GM12878 (cell line): Measurements from ENCODE around the gene USP36. TPM values are rescaled to one million over a fixed set of nuclear protein-coding genes. Genes with fewer than 3 reads are reported as not detected.

ENCODE experiments used
- ATAC-seq: fragments of 200-7000 bp; cut with Tn5 transposase; 3 replicates; pipeline ENCODE4 v1.9.1; 2020; ENCODE audit warnings: mild to moderate bottlenecking, moderate library complexity
- BruUV-seq: library from RNA; stranded (reverse); fragments of 400-500 nt; replicated peaks from 2 replicates; lab custom pipeline; 2021; lab: Mats Ljungman, UMichigan
- CTCF ChIA-PET: fragments of 300-600 bp; sonication (Branson Sonifier 250); formaldehyde crosslinking; extraction: SDS; loops from one replicate; lab custom pipeline; 2021; ENCODE audit warnings: inconsistent platforms; lab: Yijun Ruan, JAX
- POLR2A ChIA-PET: fragments of 350-600 bp; formaldehyde crosslinking; extraction: SDS; loops from one replicate; lab custom pipeline; 2021; ENCODE audit warnings: inconsistent platforms; lab: Charles Lee
- RAD21 ChIA-PET: fragments of 300-600 bp; sonication (Branson Sonifier 250); formaldehyde crosslinking; loops from one replicate; lab custom pipeline; 2023; ENCODE audit warnings: antibody characterized with exemption; ENCODE audit not compliant: unreplicated experiment; lab: Charles Lee
- SMC1A ChIA-PET: fragments of 300-600 bp; sonication (Branson Sonifier 250); formaldehyde crosslinking; loops from one replicate; lab custom pipeline; 2023; ENCODE audit not compliant: unreplicated experiment, uncharacterized antibody; lab: Charles Lee
- DNase-seq: peaks from one replicate; pipeline ENCODE4 v3.0.0-alpha.2; 2011; ENCODE audit warnings: low read depth, low spot score
- FAIRE-seq: peaks from 3 replicates; lab custom pipeline; 2011; peaks lifted over from hg19 to GRCh38; lab: Jason Lieb, UNC
- H2AFZ ChIP-seq: 2 replicates; pipeline ENCODE4 v1.6.0; 2011; ENCODE audit warnings: low read depth, low read length, control low read depth; ENCODE audit not compliant: control insufficient read depth
- H3K27ac ChIP-seq: 2 replicates; pipeline ENCODE4 v1.5.1; 2011; ENCODE audit warnings: control low read depth; ENCODE audit not compliant: control insufficient read depth, insufficient read depth
- H3K27me3 ChIP-seq, 2 experiments: replicated peaks in 1 of 2; 2 replicates each; pipeline versions ENCODE4 v1.6.0 to v1.6.1; 2011; ENCODE audit warnings: low read length in 1 of 2; ENCODE audit not compliant: control insufficient read depth in 2 of 2, insufficient read depth in 2 of 2
- H3K36me3 ChIP-seq, 2 experiments: 2 replicates each; pipeline ENCODE4 v1.5.1; 2011; ENCODE audit warnings: low read length in 1 of 2; ENCODE audit not compliant: control insufficient read depth in 2 of 2, insufficient read depth in 2 of 2
- H3K4me1 ChIP-seq: 2 replicates; pipeline ENCODE4 v1.6.1; 2011; ENCODE audit warnings: mild to moderate bottlenecking, low read length, moderate library complexity, mixed read lengths; ENCODE audit not compliant: control insufficient read depth, insufficient read depth
- H3K4me2 ChIP-seq: 2 replicates; pipeline ENCODE4 v1.6.0; 2011; ENCODE audit warnings: control low read depth; ENCODE audit not compliant: control insufficient read depth, insufficient read depth
- H3K4me3 ChIP-seq: fragments of 200-600 bp; sonication (generic); 2 replicates; pipeline ENCODE4 v1.5.1; 2016
- H3K79me2 ChIP-seq: 2 replicates; pipeline ENCODE4 v1.6.0; 2011; ENCODE audit warnings: low read length; ENCODE audit not compliant: control insufficient read depth, insufficient read depth
- H3K9ac ChIP-seq: 2 replicates; pipeline ENCODE4 v1.8.0; 2011; ENCODE audit warnings: low read length, control low read depth, mixed read lengths; ENCODE audit not compliant: control insufficient read depth, insufficient read depth
- H3K9me3 ChIP-seq: replicated peaks from 3 replicates; pipeline ENCODE4 v1.5.1; 2011; ENCODE audit warnings: mild to moderate bottlenecking, low read length; ENCODE audit not compliant: control insufficient read depth, insufficient read depth
- H4K20me1 ChIP-seq: 2 replicates; pipeline ENCODE4 v1.6.0; 2011; ENCODE audit not compliant: control insufficient read depth, insufficient read depth
- DPF2 ChIP-seq: fragments of 450-650 bp; IDR thresholded peaks from 2 replicates; pipeline ENCODE4 v1.6.1; 2017; ENCODE audit warnings: mild to moderate bottlenecking
- FOS ChIP-seq: IDR thresholded peaks from 3 replicates; pipeline ENCODE4 v1.6.1; 2011; ENCODE audit warnings: borderline replicate concordance; ENCODE audit not compliant: insufficient read length; ENCODE audit errors: extremely low read depth
- HDGF ChIP-seq: fragments of 450-650 bp; IDR thresholded peaks from 2 replicates; pipeline ENCODE4 v1.6.1; 2016; ENCODE audit warnings: antibody characterized with exemption
- RELA ChIP-seq: fragments of 450-650 bp; IDR thresholded peaks from 2 replicates; pipeline ENCODE4 v1.8.0; 2014; ENCODE audit warnings: borderline replicate concordance; ENCODE audit not compliant: partially characterized antibody
- SUPT20H ChIP-seq: IDR thresholded peaks from 2 replicates; pipeline ENCODE4 v1.6.1; 2011; ENCODE audit warnings: low read depth, mild to moderate bottlenecking, low read length, moderate library complexity, borderline replicate concordance; ENCODE audit not compliant: control insufficient read depth
- WGBS: methylation state at CpG from one replicate; pipeline ENCODE4 v1.1.6; 2016; ENCODE audit warnings: low lambda C conversion rate; ENCODE audit not compliant: insufficient replicate concordance, insufficient coverage; ENCODE audit errors: missing lambda C conversion rate; 5-methylcytosine and 5-hydroxymethylcytosine counted together
- in situ Hi-C: fragments of 300-500 bp; cut with MboI; formaldehyde crosslinking; loops from 9 replicates; pipeline ENCODE4 v1.14.3; 2018; ENCODE audit warnings: mixed read lengths
- intact Hi-C: fragments of 100-400 bp; cut with micrococcal nuclease; formaldehyde crosslinking; loops from one replicate; pipeline ENCODE4 v1.14.2; 2022; ENCODE audit not compliant: unreplicated experiment
- polyA plus RNA-seq, 11 experiments: library from polyadenylated mRNA; depleted of rRNA in 4 of 11; unstranded in 6 of 11; stranded (reverse) in 5 of 11; fragments of >200 nt; fragmentation: Nextera tagmentation in 4 of 11; fragmentation: Illumina TruSeq in 1 of 11; extraction: Ambion mirVana in 4 of 11; extraction: Trizol in 1 of 11; gene quantifications; 1 replicate in 1 of 11; 2 replicates in 10 of 11; pipeline versions ENCODE4 v1.2.1 to v1.2.3, GENCODE V29; 2011 to 2016; ENCODE audit warnings: inconsistent platforms in 2 of 11, missing spikeins in 2 of 11, low read depth in 1 of 11
- total RNA-seq, 4 experiments: library from RNA; depleted of rRNA in 3 of 4; stranded (reverse); fragments of >200 nt in 3 of 4; fragmentation: Illumina TruSeq in 1 of 4; extraction: Trizol in 1 of 4; gene quantifications; 2 replicates each; pipeline versions ENCODE4 v1.2.1 to v1.2.3, GENCODE V29; 2013 to 2021
- TF ChIP-seq, protein P1 (sequence below): fragments of 450-650 bp; IDR thresholded peaks from 2 replicates; pipeline ENCODE4 v1.6.1; 2017; ENCODE audit warnings: antibody characterized with exemption, mild to moderate bottlenecking, moderate library complexity

The USP36 gene
- total and polyA plus RNA-seq, 10 of the 15 experiments (the other 5 are each of a cell fraction or from before 2014, with no cell fraction given): 7.2 to 65.7 (median 33.6) TPM

GRCh38 chr17:78834571-78834970 lies 6.0 kb downstream of the USP36 start:
- FAIRE-seq (no peak), DNase-seq (no peak), ATAC-seq (no peak)
- Histone ChIP-seq H3K4me3 (no peak overlapping the region), H3K9me3 (no peaks in the 10 kb centered on the region), H3K9ac (no peak overlapping the region), H3K4me1 (no peaks in the 10 kb centered on the region), H2AFZ (no peak overlapping the region), H3K27me3 (no peaks in the 10 kb centered on the region), H3K27ac (no peak overlapping the region), H4K20me1 (no peaks in the 10 kb centered on the region; the same call in 1 of the 2 replicates), H3K4me2 (no peak overlapping the region), H3K79me2 (peaks cover 32% of the 10 kb centered on the region), H3K36me3 (peaks cover 17 to 41% of the 10 kb centered on the region in 2 experiments)
- SMC1A ChIA-PET: no interaction called here
- no peak for TF ChIP-seq SUPT20H
- TF ChIP-seq, protein P1, sequence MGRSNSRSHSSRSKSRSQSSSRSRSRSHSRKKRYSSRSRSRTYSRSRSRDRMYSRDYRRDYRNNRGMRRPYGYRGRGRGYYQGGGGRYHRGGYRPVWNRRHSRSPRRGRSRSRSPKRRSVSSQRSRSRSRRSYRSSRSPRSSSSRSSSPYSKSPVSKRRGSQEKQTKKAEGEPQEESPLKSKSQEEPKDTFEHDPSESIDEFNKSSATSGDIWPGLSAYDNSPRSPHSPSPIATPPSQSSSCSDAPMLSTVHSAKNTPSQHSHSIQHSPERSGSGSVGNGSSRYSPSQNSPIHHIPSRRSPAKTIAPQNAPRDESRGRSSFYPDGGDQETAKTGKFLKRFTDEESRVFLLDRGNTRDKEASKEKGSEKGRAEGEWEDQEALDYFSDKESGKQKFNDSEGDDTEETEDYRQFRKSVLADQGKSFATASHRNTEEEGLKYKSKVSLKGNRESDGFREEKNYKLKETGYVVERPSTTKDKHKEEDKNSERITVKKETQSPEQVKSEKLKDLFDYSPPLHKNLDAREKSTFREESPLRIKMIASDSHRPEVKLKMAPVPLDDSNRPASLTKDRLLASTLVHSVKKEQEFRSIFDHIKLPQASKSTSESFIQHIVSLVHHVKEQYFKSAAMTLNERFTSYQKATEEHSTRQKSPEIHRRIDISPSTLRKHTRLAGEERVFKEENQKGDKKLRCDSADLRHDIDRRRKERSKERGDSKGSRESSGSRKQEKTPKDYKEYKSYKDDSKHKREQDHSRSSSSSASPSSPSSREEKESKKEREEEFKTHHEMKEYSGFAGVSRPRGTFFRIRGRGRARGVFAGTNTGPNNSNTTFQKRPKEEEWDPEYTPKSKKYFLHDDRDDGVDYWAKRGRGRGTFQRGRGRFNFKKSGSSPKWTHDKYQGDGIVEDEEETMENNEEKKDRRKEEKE: no peak
- no peak for TF ChIP-seq FOS
- no peak for TF ChIP-seq HDGF
- TF ChIP-seq DPF2: no peak
- no peak for TF ChIP-seq RELA
- CTCF ChIA-PET: no interaction called here
- in situ Hi-C loops (no loop called here), intact Hi-C loops (no loop called here)
- POLR2A ChIA-PET: no interaction called here
- WGBS: 96% methylated on average over 8 of the region's 8 CpGs
- RAD21 ChIA-PET: no interaction called here
- no TSS peak for BruUV-seq
